ENCODE data around the gene HDAC9.

Gene HDAC9

GRCh38 chr7:18495412-18496340 lies at the start of gene HDAC9:
Gene HDAC9, plus strand, starts transcription at chr7:18495749. Its CDS starts 554 bp downstream, at chr7:18496303.
- H3K4me3 ChIP-seq (replicated peaks; ENCODE audit: low read depth, low read length) = peak within 1 kb of the TSS; percentile 82
- peak; percentile 46 for DNase-seq (ENCODE audit: extremely low read depth, insufficient read length)
- no peak for TF ChIP-seq CTCF (IDR thresholded peaks at IDR 0.05; ENCODE audit: insufficient read depth, low read length, poor library complexity, severe bottlenecking)
- no peaks in the 10 kb centered on the region for H3K27me3 ChIP-seq (replicated peaks; ENCODE audit: control insufficient read depth, insufficient read depth, low read length)
- H3K36me3 ChIP-seq (ENCODE audit: control insufficient read depth, insufficient read depth, low read length) = no peaks in the 10 kb centered on the region

- Histone ChIP-seq H3K4me3 (replicated peaks; ENCODE audit: low read depth, low read length) (no peak overlapping the region), H3K36me3 (ENCODE audit: control insufficient read depth, insufficient read depth, low read length) (no peaks in the 10 kb centered on the region), H3K27me3 (replicated peaks; ENCODE audit: control insufficient read depth, insufficient read depth, low read length) (no peaks in the 10 kb centered on the region)
- TF ChIP-seq CTCF (IDR thresholded peaks at IDR 0.05; ENCODE audit: insufficient read depth, low read length, poor library complexity, severe bottlenecking) = no peak
- DNase-seq (ENCODE audit: extremely low read depth, insufficient read length) = no peak
These were observed 49.5 kb upstream of the HDAC9 start for GRCh38 chr7:18445916-18446520.

GRCh38 chr7:18450019-18450418 lies 45.5 kb upstream of the HDAC9 start:
- no peak for DNase-seq (ENCODE audit: extremely low read depth, insufficient read length)
- Histone ChIP-seq H3K4me3 (replicated peaks; ENCODE audit: low read depth, low read length) (no peak overlapping the region), H3K27me3 (replicated peaks; ENCODE audit: control insufficient read depth, insufficient read depth, low read length) (no peaks in the 10 kb centered on the region), H3K36me3 (ENCODE audit: control insufficient read depth, insufficient read depth, low read length) (no peaks in the 10 kb centered on the region)
- no peak for TF ChIP-seq CTCF (IDR thresholded peaks at IDR 0.05; ENCODE audit: insufficient read depth, low read length, poor library complexity, severe bottlenecking)

- H3K27me3 ChIP-seq (replicated peaks; ENCODE audit: control insufficient read depth, insufficient read depth, low read length) = no peaks in the 10 kb centered on the region
- H3K36me3 ChIP-seq (ENCODE audit: control insufficient read depth, insufficient read depth, low read length) = no peaks in the 10 kb centered on the region
- no peak for DNase-seq (ENCODE audit: extremely low read depth, insufficient read length)
- TF ChIP-seq CTCF (IDR thresholded peaks at IDR 0.05; ENCODE audit: insufficient read depth, low read length, poor library complexity, severe bottlenecking) = no peak
- no peak overlapping the region for H3K4me3 ChIP-seq (replicated peaks; ENCODE audit: low read depth, low read length)
These were observed 39.9 kb upstream of the HDAC9 start for GRCh38 chr7:18455606-18456005.

- Histone ChIP-seq H3K4me3 (replicated peaks; ENCODE audit: low read depth, low read length) (no peak overlapping the region), H3K27me3 (replicated peaks; ENCODE audit: control insufficient read depth, insufficient read depth, low read length) (no peaks in the 10 kb centered on the region), H3K36me3 (ENCODE audit: control insufficient read depth, insufficient read depth, low read length) (no peaks in the 10 kb centered on the region)
- DNase-seq (ENCODE audit: extremely low read depth, insufficient read length) = no peak
- TF ChIP-seq CTCF (IDR thresholded peaks at IDR 0.05; ENCODE audit: insufficient read depth, low read length, poor library complexity, severe bottlenecking) = no peak
These were observed 37.7 kb upstream of the HDAC9 start for GRCh38 chr7:18457832-18458231.
